ENCODE results near the gene ATE1.

The ATE1 gene

DNA sequence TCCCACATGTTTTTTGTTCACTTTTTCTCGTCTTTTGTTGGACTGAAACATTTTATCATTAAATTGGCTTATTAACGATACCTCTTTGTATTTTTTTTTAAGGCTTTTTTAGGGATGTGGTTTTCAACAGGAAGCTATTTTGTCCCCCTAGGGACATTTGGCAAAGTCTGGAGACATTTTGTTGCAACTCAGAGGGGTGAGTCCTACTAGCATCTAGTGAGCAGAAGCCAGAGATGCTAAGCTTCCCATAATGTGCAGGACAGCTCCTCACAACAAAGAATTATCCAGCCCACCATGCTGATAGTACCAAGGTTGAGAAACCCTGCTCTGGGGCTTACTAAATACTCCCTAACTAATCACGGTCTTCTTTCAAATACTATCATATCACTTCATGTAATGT lies 63.2 kb downstream of the ATE1 start:
- no peak for DNase-seq

DNA sequence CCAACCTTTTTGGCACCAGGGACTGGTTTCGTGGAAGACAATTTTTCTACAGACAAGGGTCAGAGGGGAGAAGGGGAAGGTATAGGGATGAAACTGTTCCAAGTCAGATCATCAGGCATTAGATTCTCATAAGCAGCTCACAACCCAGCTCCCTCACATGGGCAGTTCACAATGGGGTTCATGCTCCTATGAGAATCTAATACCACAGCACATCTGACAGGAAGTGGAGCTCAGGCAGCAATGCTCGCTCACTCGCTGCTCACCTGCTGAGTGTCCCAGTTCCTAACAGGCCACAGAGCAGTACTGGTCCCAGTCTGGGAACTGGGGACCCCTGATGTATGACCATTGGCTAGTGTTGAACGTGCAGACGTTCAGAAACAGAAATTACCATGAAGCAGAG lies 63.7 kb downstream of the ATE1 start:
- DNase-seq = no peak

DNA sequence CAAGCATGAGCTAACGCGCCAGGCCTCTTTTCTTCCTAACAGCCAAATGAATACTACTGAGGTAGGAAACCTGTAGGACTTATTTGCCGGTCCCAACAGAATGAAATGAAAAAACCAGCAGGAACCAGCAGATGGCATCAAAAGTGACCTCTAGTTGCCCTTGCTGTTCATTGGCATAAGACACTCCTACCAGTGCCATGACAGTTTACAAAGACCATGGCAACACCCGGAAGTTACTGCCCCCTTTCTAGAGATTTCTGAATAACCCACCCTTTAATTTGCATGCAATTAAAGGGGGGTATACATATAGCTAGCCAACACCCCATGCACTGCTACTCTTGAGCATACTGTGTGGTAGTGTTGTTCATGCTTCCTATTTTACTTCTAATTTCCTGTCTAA lies 65.2 kb downstream of the ATE1 start:
- DNase-seq = no peak

- DNase-seq = no peak
These were observed 65.8 kb downstream of the ATE1 start for GRCh38 chr10:121862042-121862441.

- no peak for DNase-seq
These were observed 67.0 kb downstream of the ATE1 start for GRCh38 chr10:121860810-121861209.

DNA sequence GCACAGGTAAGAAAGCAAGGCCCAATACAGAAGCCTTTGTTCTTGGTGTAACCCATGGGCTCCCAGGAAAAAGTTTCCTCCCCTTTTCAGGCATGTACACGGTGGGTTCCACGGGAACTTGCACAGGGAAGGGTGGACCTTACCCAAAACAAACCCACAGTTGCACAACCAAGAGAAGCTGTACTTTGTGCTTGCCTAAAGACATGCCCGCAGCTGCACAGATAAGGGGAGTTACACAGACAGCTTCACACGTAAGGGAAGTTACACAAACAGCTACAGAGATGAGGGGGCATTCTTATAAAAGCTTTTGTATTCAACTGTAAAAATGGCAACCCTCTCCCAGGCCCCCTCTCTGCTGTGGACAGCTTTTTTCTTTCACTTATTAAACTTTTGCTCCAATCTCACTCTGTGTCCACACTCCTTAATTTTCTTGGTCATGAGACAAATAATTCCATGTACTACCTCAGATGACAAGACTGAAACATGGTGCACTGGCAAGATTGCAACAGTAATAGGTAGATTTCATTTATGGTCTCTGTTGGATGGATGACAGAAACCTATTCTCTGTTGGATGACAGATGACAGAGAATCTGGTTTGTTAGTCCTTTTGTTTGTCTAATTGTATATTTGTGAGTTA lies 72.9 kb downstream of the ATE1 start:
- no peak for DNase-seq

GRCh38 chr10:121853950-121854349 lies 73.9 kb downstream of the ATE1 start:
- DNase-seq = no peak

- DNase-seq = no peak
These were observed 76.0 kb downstream of the ATE1 start for GRCh38 chr10:121851786-121852185.

DNA sequence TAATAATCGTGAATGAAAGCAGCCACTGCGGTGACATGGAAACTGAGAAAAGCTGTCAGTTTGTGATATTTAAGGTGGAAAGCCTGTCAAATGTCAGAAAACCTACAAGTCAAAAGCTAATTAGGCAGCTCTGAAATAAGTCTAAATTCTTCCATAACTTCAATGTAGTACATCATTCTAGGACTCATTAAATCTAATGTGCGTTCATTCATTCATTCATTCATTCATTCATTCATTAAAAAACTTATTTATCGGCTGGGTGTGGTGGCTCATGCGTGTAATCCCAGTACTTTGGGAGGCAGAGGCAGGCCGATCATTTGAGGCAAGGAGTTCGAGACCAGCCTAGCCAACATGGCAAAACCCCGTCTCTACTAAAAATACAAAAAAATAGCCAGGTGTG lies 79.7 kb downstream of the ATE1 start:
- DNase-seq = no peak

GRCh38 chr10:121846555-121846954 lies 81.3 kb downstream of the ATE1 start:
- no peak for DNase-seq

DNA sequence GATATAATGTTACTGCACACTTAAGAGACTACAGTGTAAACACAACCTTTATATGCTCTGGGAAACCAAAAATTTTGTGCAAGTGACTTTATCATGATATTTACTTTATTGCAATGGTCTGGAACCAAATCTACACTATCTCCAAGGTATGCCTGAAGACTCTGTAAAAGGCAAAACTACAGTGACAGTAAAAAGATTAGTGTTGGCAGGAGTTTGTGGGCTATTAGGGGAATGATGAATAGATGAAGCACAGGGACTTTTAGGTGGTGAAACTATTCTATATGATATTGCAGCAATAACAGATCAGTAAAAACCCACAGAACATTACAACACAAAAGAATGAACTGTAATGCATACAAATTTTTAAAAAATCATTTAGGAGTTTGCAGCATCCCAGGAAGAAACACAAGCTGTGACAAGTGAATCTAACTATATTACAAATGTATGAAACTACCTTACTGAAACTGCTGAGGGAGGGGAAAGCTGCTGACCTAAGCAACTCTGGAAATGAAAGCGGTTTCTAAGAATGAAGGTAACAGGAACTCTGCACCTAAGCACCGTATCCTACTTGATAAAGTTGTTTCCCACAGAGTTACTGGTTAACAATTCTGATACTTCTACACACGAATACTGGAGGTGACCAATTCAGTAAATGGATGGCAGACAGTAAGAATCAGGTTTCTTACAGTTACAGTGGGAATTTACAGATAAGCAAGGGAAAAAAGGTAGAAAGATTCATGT lies 82.6 kb downstream of the ATE1 start:
- no peak for DNase-seq

GRCh38 chr10:121844537-121844936 lies 83.3 kb downstream of the ATE1 start:
- no peak for DNase-seq

DNA sequence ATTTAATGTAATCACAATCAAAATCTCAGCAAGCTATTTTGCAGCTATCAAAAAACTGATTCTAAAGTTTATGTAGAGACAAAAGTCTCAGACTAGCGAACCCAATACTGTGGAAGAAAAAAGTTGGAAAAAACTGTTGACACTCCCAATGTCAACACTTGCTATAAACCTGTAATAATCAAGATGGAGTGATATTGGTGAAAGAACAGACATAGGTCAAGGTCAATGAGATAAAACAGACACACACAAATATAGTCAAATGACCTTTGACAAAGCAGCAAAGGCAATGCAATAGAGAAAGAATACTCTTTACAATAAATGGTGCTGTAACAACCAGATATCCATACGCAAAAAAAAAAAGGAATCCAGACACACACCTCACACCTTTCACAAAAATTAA lies 84.5 kb downstream of the ATE1 start:
- no peak for DNase-seq

GRCh38 chr10:121841862-121842261 lies 86.0 kb downstream of the ATE1 start:
- DNase-seq = no peak

- DNase-seq = peak; percentile 6
These were observed 88.9 kb downstream of the ATE1 start for GRCh38 chr10:121838931-121839330.

- DNase-seq = peak; percentile 40
These were observed 89.7 kb downstream of the ATE1 start for GRCh38 chr10:121838149-121838548.

DNA sequence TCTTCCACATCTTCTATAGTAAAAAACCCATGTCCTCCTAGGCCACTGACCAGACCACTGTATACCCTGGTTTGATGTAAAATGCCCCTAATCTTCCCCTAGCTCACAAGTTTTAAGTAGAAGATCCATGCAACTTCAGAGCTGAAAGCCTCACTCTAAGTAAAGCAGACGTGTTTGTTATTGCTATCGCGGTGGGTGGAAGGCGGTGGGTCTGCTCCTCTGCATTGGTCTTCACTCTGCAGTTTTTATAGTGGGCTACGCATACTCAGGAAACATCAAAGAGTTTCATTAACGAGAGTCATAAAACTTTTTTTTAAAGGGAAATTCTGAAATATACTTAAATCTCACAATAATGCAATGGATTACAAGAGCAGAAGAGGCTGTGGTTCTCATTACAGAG lies 91.7 kb downstream of the ATE1 start:
- DNase-seq = no peak

GRCh38 chr10:121835376-121835775 lies 92.5 kb downstream of the ATE1 start:
- DNase-seq = no peak

GRCh38 chr10:121834757-121835156 lies 93.1 kb downstream of the ATE1 start:
- no peak for DNase-seq

DNA sequence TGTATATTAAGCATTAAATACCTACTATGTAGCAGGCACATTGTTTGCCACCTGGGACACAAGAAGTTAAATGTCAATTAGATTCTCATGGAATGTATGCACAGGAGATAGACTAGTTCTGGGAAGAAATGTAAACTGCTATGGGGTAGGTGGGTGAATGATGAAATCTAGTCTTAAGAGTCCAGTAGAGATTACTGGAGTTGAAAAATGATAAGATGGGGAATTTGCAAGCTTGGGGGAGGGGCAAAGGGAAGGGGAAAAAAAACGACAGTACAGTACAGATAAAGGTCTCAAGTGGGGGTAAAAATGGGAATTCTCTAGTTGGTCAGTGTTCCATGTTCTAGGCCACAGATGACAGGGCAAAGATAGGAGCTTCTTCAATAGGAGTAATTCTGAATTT lies 94.4 kb downstream of the ATE1 start:
- no peak for DNase-seq

- DNase-seq = no peak
These were observed 95.2 kb downstream of the ATE1 start for GRCh38 chr10:121832647-121833046.

GRCh38 chr10:121831777-121832176 lies 96.1 kb downstream of the ATE1 start:
- DNase-seq = no peak

DNA sequence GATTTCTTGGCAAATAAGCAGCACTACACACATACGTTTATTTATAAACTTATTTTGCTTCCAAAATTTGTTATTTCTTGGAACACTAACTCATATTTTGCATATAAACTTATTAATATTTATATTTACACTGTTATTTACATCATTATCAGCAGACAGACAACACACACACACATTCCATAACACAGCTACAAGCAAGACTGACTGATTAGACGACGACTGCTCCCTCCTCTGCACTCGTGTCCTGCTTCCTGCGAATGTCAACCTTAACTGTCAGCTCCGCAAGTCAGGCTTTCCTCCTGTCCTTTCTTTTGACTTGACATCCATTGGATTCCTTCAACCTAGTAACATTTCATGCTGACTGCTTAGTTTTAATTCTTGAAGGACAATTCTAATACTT lies 96.6 kb downstream of the ATE1 start:
- DNase-seq = no peak

GRCh38 chr10:121830101-121830500 lies 97.7 kb downstream of the ATE1 start:
- no peak for DNase-seq

DNA sequence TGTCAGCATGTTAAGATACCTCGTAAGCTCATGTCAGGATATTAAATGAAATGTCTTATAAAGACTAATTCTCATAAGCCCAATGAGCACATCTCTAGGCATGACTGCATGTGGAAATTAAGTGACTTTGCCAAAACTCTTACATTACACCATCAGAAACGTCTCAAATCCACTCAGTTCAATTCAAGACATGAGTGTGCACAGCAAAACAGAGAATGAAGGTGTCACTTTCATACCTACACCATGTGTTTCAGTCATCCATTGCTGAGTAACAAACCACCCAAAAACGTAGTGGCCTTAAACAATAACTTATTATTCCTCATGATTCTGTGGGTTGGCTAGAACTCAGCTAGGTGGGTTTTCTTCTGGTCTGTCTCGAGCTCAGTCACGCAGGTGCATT lies 99.8 kb downstream of the ATE1 start:
- DNase-seq = no peak
